Left renal cortex interstitium (tissue), 4 donors: ENCODE results near the gene MDGA2. TPM values are rescaled to one million over a fixed set of nuclear protein-coding genes. Genes with fewer than 3 reads are reported as not detected.
"Not testable (repeated sequence)": the region's sequence is repeated elsewhere in the genome, so short reads cannot be mapped to it uniquely, and the experiment has no call there.

ENCODE experiments used
- DNase-seq, 4 donors: peaks; one replicate each; pipeline ENCODE4 v3.0.0-alpha.2; 2013; ENCODE audit warnings: low read depth in 4 of 4, low spot score in 2 of 4, missing footprints in 1 of 4
- polyA plus RNA-seq, 4 donors: library from polyadenylated mRNA; unstranded; fragments of 120-200 nt; gene quantifications; one replicate each; pipeline ENCODE4 v1.2.1, GENCODE V29; 2013; ENCODE audit not compliant: insufficient read length in 4 of 4

MDGA2 gene
- polyA plus RNA-seq, 4 donors, result 1.7 to 2.1 (median 2.0) TPM

- no peak for DNase-seq
These were observed 415.6 kb downstream of the MDGA2 start for GRCh38 chr14:47259796-47260195.

GRCh38 chr14:47257013-47257412 is 418.4 kb downstream of the MDGA2 start:
- DNase-seq, result no peak

- no peak for DNase-seq
These were observed 422.6 kb downstream of the MDGA2 start for GRCh38 chr14:47252802-47253201.

- DNase-seq, result no peak
These were observed 429.0 kb downstream of the MDGA2 start for GRCh38 chr14:47246367-47246766.

DNA sequence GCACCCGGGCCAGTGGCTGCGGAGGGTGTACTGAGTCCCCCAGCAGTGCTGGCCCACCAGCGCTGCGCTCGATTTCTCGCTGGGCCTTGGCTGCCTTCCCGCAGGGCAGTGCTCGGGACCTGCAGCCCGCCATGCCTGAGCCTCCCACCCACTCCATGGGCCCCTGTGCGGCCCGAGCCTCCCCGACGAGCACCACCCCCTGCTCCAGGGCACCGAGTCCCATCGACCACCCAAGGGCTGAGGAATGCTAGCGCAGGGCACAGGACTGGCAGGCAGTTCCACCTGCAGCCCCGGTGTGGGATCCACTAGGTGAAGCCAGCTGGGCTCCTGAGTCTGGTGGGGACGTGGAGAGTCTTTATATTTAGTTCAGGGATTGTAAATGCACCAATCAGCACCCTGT is 432.8 kb downstream of the MDGA2 start:
- DNase-seq, result not testable (repeated sequence)

DNA sequence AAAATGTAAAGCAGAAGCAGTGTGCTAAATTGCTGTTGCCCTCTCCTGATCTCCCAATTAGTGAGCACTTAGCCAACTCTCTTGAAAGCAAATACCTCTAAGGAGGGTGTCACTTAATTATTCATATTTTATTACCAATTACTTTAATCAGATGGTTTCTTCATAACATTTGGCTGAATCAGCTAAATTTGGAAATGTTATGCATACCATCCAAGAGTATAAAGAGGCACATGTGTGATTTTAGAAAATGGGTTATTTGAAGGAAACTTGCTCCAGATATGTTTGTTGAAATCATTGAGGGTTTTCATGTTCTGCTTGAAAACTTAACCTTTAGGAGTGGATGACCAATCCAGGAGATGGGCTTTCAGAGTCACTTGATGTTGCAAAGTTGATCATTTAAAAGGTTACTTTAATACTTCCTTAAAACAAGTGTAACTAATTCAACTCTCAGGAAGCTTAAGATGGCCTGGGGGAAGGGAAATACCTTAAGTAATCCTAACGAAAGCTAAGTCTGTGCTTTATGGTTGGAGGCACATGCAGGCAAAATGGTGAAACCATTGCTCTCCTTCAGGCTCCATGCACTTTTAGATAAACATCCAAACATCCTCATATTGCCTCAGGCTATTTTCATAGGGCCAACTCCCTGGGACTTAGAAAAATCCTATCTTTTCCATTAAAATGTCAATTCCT is 434.5 kb downstream of the MDGA2 start:
- no peak for DNase-seq

GRCh38 chr14:47235619-47236018 is 439.8 kb downstream of the MDGA2 start:
- DNase-seq, result no peak

DNA sequence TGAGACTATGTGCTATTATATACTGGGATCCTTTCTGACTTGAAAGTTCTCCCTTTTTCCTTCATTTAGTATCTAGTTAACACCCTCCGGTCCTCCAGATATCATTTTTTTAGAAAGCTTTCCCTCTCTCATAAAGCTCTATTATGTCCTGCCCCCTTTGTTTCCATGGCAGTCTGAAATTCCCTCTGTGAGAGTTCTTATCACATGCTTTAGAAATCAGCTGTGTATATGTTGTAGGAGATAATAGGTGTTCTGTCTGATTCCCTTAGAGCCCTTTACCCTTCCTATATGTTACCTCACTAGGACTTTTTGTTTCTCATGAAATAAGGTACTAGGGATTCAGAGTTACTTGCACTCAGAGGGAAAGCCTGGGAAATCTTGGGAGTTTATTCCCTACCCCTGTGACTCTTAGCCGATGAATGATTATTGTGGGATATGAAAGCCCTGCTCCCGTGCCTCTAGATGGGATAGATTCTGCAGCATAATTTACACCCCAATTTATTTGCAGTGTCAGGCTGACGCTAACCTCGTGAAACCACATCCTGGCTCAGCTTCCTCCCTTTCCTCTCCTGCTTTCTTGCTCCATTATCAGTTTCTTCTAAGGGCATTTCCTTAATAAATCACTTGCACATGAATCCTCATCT is 448.4 kb downstream of the MDGA2 start:
- DNase-seq, result peak in 3 of 4 donors; percentile 7 to 37 (median 28)

DNA sequence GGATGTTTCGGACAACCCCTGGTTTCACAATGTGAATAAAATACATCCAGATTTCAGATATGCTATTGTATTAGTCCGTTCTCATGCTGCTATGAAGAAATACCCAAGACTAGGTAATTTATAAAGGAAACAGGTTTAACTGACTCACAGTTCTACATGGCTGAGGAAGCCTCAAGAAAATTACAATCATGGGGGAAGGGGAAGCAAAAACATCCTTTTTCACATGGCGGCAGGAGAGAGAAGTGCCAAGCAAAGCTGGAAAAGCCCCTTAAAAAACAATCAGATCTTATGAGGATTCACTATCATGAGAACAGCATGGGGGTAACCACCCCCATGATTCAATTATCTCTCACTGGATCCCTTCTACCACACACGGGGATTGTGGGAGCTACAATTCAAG is 451.7 kb downstream of the MDGA2 start:
- no peak for DNase-seq

DNA sequence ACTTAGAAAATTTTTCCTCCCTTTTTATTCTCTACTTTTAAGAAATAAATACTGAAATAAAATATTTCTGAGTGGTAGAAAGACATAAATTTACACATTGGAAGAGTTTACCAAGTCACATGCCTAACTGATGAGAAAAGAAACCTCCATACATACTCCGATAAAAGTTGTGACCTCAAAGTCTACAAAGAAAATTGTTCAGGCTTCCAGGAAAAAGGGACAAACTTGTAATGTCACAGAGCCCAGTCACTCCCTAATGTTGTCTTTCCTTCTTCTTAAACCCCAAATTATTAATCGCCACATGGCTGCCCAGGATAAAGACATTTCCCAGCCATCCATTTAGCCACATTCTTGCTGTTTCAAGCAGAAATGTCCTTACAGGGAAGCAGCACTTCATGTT is 455.3 kb downstream of the MDGA2 start:
- no peak for DNase-seq

- DNase-seq, result no peak
These were observed 464.1 kb downstream of the MDGA2 start for GRCh38 chr14:47211263-47211662.

- no peak for DNase-seq
These were observed 465.3 kb downstream of the MDGA2 start for GRCh38 chr14:47210099-47210498.

GRCh38 chr14:47208434-47208833 is 467.0 kb downstream of the MDGA2 start:
- DNase-seq, result no peak

GRCh38 chr14:47207617-47208016 is 467.8 kb downstream of the MDGA2 start:
- DNase-seq, result no peak

GRCh38 chr14:47200740-47201139 is 474.7 kb downstream of the MDGA2 start:
- DNase-seq, result no peak

GRCh38 chr14:47195582-47195981 is 479.8 kb downstream of the MDGA2 start:
- no peak for DNase-seq

DNA sequence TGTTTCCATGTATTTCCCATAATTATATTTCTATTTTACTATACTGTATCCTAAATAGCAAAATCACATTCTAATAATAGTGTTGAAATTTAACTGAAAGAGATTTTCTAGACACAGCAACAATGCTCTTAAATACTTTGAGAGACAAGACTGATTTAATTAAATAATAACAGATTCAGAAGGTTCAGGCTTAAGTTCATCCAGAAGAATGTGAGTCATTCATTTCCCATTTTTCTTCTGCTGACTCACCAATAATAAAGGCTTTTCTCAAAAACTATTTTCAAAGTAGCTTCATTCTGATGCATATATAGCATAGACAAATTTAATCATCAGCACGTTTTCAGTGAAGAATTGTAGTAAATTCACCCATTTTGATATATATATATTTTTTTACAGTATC is 481.4 kb downstream of the MDGA2 start:
- DNase-seq, result no peak

DNA sequence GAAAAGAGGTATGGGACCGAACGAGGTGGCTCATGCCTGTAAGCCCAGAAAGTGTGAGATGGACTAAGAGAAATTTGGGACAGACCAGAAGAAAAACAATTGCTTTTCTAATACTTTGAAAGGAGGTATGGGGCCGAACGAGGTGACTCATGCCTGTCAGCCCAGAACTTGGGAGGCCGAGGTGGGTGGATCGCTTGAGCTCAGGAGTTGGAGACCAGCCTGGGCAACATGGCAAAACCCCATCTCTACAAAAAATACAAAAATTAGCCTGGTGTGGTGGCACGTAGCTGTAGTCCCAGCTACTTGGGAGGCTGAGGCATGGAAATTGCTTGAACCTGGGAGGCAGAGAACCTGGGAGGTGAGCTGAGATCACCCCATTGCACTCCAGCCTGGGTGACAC is 483.2 kb downstream of the MDGA2 start:
- not testable (repeated sequence) for DNase-seq

DNA sequence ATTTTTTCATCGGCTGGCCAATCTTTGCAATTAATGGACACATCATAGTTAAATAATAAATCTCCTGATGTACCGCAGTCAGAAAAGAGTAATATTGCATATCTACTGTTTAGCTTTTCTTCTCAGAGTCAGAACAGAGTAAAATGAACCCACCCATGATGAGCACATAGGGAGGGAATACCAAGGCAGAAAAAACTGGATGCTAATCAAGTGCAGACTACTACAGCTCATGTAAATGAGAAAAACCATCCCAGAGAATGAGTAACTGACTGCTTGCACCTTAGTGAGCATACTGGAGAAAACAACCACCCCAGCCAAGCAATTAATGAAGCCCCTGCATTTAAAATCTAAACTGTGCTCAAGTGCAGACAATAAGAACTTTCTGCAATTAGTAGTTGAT is 483.7 kb downstream of the MDGA2 start:
- no peak for DNase-seq

- DNase-seq, result no peak
These were observed 485.4 kb downstream of the MDGA2 start for GRCh38 chr14:47189911-47190484.

GRCh38 chr14:47186486-47186885 is 488.9 kb downstream of the MDGA2 start:
- DNase-seq, result no peak

DNA sequence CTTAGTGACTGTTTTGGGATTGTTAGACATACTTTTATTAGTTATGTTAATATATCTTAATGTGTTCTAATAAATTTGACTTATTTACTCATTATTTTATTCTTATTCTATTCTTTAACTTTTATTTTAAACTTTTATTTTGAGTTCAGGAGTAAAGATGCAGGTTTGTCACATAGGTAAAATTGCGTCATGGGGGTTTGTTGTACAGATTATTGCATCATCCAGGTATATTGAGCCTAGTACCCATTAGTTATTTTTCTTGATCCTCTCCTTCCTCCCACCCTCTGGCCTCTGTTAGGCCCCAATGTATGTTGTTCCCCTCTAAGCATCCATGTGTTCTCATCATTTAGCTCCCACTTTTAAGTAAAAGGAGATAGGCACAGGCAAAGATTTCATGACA is 495.5 kb downstream of the MDGA2 start:
- DNase-seq, result no peak
